ENCODE results near the gene DYDC1. TPM values are rescaled to one million over a fixed set of nuclear protein-coding genes. Genes with fewer than 3 reads are reported as not detected.

The DYDC1 gene
- total RNA-seq, 1 donor from 2014 or later = not detected

DNA sequence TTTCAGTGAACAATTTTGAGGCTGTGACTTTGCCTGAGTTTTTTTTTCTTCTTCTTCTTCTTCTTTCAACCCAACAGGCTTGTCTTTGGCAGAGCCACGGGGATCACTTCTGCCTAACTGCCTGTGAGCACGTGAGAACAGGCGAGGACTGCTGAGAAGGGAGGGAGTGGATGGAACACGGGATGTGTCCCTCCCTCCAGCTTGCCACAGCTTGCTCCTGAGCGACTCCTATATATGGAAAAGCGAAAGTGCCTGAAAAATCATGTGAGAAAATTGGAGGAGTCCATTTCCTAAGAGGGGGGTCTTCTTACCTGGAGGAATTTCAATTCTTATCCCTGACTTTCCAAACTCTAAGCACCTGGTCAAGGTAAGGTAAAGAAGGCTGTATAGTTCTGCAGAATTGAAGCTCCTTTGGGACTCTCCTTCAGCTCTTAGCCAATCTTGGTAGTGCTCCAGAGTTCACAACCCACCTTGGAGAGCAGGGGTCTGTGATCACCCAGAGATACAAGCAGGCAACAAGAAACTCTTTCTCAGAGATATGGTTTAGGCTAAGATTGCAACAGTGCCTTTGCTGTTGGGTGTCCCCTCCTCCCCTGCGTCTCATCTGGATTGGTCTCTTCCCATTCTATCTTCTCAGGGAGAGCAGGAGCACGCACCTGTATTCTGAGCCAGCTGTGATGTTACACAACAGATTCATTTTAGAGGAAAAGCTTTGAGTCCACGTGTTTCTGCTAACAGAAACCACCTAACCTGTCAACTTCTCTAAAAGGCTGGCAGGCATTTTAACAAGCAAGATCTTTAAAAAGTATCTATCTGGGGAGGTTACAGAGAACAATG, 66.9 kb downstream of the DYDC1 start, which contains the start of gene MAT1A:
Gene MAT1A (minus strand): TSS at position 208 of the 837 bp plus-strand sequence. CDS start 235 bp downstream, outside the sequence.
- peaks cover 45% of the 10 kb centered on the region for H3K27me3 Mint-ChIP-seq (ENCODE audit: low read depth)
- TF ChIP-seq, protein P1, sequence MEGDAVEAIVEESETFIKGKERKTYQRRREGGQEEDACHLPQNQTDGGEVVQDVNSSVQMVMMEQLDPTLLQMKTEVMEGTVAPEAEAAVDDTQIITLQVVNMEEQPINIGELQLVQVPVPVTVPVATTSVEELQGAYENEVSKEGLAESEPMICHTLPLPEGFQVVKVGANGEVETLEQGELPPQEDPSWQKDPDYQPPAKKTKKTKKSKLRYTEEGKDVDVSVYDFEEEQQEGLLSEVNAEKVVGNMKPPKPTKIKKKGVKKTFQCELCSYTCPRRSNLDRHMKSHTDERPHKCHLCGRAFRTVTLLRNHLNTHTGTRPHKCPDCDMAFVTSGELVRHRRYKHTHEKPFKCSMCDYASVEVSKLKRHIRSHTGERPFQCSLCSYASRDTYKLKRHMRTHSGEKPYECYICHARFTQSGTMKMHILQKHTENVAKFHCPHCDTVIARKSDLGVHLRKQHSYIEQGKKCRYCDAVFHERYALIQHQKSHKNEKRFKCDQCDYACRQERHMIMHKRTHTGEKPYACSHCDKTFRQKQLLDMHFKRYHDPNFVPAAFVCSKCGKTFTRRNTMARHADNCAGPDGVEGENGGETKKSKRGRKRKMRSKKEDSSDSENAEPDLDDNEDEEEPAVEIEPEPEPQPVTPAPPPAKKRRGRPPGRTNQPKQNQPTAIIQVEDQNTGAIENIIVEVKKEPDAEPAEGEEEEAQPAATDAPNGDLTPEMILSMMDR (IDR thresholded peaks at IDR 0.05; ENCODE audit: unreplicated experiment) = no peak
- no peaks in the 10 kb centered on the region for H3K36me3 Mint-ChIP-seq
- H3K4me3 Mint-ChIP-seq = no peak within 1 kb of the TSS
- no peak within 1 kb of the TSS for H3K27ac Mint-ChIP-seq
- no peak for DNase-seq (ENCODE audit: low spot score in 2 of 2, unreplicated experiment in 2 of 2)
- no peaks in the 10 kb centered on the region for H3K9me3 Mint-ChIP-seq
- peaks cover 4% of the 10 kb centered on the region for H3K4me1 Mint-ChIP-seq

DNA sequence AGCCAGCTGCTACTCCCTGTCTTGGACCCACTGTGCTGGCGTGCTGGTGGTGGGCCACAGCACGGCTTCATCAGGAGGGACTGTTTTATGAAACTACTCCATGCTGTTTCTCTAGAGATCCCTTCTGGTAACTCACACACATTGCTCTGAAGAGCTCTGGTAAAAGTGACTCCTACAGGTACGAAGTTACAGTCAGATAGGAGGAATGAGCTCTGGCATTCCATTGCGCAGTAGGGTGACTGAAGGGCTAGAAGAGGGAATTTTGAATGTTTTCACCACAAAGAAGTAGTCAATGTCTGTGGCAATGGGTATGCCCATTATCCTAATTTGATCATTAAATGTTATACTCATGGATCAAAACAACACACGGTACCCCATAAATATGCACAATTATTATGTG, 67.7 kb downstream of the DYDC1 start:
- DNase-seq (ENCODE audit: low spot score in 2 of 2, unreplicated experiment in 2 of 2) = no peak
- no peak overlapping the region for H3K4me3 Mint-ChIP-seq
- no peak overlapping the region for H3K27ac Mint-ChIP-seq
- no peaks in the 10 kb centered on the region for H3K36me3 Mint-ChIP-seq
- peaks cover 4% of the 10 kb centered on the region for H3K4me1 Mint-ChIP-seq
- H3K27me3 Mint-ChIP-seq (ENCODE audit: low read depth) = peaks cover 45% of the 10 kb centered on the region
- H3K9me3 Mint-ChIP-seq = no peaks in the 10 kb centered on the region
- TF ChIP-seq, protein P1 (IDR thresholded peaks at IDR 0.05; ENCODE audit: unreplicated experiment) = no peak

Other genes with a start within 250 kb of the DYDC1 start
- gene PLAC9, start 224.0 kb downstream of the DYDC1 start, total RNA-seq = 24.0 to 30.3 TPM (median 25.1 TPM) in 3 replicates
- gene ANXA11, start 151.2 kb downstream of the DYDC1 start, total RNA-seq = 215 to 238 TPM (median 226 TPM) in 3 replicates
- gene MAT1A, start 67.1 kb downstream of the DYDC1 start, total RNA-seq = 0.09 to 0.22 TPM (median 0.18 TPM) in 3 replicates
- gene DYDC2, start within 50 bp of the DYDC1 start, total RNA-seq = 0.16 to 0.24 TPM (median 0.20 TPM) in 3 replicates
- gene PRXL2A, start 51.8 kb upstream of the DYDC1 start, total RNA-seq = 93.9 to 101 TPM (median 97.0 TPM) in 3 replicates
- 106 to 113 TPM (median 109 TPM) in 3 replicates for gene TSPAN14, start 97.6 kb upstream of the DYDC1 start, total RNA-seq
- gene SH2D4B, start 181.1 kb upstream of the DYDC1 start, total RNA-seq = 0.27 to 0.29 TPM (median 0.27 TPM) in 3 replicates

All from mesothelial cell of epicardium (in vitro differentiated cells).